Measurements from ENCODE around the gene CCNI. TPM values are rescaled to one million over a fixed set of nuclear protein-coding genes. Genes with fewer than 3 reads are reported as not detected.
A peak's percentile ranks its signal among the peaks of the same experiment; 100 is the strongest.

Gene CCNI, protein sequence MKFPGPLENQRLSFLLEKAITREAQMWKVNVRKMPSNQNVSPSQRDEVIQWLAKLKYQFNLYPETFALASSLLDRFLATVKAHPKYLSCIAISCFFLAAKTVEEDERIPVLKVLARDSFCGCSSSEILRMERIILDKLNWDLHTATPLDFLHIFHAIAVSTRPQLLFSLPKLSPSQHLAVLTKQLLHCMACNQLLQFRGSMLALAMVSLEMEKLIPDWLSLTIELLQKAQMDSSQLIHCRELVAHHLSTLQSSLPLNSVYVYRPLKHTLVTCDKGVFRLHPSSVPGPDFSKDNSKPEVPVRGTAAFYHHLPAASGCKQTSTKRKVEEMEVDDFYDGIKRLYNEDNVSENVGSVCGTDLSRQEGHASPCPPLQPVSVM
- total RNA-seq: 100 to 1,000 TPM in 1 of 2 donors, 10 to 100 TPM in 1; 92.6 to 185 TPM

DNA sequence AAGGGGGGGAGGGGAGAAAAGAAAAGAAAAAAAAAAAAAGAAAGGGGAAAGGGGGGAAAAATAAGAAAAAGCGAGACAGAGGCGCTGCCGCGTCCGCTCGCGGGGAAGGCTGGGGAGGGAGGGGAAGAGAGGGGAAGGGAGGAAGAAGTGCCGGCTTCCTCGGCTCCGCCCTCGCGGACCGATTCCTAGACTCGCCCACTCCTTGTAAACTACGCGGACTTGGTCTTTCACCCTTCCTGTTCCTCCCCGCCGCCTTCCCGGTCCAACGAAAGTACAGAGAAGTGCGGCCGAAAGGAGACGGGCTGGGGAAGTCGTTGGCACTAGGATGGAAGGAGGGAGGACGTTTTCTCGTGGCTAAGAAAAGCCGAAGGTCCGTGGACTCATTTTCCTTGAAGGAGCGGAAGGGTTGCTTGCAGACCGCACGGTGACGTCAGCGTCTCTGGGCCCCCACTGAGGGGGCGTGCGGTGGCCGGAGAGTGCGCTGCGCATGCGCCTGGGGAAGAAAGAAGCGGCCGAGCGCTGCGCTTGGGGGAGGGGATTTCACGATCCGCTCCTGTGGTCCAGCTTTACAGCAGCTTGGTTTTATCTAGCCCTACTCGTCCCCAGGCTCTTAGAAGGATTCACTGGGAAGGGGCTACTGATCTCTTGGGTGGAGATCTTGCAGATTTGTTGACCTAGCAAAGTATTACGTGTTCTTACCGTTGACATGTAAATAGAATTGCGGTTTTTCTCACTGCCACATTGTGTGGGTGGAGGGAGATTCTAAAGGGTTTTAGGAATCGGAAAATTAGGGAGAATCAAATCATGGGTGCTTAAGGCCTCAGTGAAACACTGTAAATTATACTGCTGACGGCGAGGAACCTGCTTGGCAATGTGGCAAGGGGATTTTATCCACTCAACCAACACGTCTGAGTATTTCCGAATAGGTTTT, at the start of gene CCNI:
Gene CCNI, minus strand, starts transcription at position 121 of the 931 bp plus-strand sequence. CDS start 9,627 bp downstream, outside the sequence.
- 0 to 1% methylated on average over 38 to 54 of the region's 54 CpGs for WGBS, 2 donors

DNA sequence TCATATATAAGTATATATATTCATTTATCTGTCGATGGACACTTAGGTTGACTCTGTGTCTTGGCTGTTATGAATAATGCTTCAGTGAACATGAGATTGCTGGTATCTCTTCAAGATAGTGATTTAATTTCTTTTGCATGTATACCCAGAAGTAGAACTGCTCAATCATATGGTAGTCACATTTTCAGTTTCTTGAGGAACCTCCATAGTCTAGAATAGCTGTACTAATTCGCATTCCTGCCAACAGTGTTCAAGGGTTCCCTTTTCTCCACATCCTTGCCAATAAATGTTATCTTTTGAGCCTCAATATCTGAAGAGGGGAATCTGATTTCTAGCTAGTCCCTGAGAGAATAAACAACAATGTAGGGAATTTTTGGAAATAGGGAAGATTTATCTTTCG, 48.8 kb upstream of the CCNI start:
- WGBS, 2 donors: 35 to 47% methylated on average over 3 of the region's 3 CpGs
- Histone ChIP-seq H3K27me3 (no peaks in the 10 kb centered on the region), H3K9me3 (no peaks in the 10 kb centered on the region), H3K27ac (no peak overlapping the region), H3K4me1 (no peaks in the 10 kb centered on the region), H3K4me3 (no peak overlapping the region), H3K36me3 (replicated peaks in 1 of 2; ENCODE audit: insufficient read depth in 1 of 2, low read depth in 2 of 2) (no peaks in the 10 kb centered on the region)
- ATAC-seq: no peak
- TF ChIP-seq, protein P1, sequence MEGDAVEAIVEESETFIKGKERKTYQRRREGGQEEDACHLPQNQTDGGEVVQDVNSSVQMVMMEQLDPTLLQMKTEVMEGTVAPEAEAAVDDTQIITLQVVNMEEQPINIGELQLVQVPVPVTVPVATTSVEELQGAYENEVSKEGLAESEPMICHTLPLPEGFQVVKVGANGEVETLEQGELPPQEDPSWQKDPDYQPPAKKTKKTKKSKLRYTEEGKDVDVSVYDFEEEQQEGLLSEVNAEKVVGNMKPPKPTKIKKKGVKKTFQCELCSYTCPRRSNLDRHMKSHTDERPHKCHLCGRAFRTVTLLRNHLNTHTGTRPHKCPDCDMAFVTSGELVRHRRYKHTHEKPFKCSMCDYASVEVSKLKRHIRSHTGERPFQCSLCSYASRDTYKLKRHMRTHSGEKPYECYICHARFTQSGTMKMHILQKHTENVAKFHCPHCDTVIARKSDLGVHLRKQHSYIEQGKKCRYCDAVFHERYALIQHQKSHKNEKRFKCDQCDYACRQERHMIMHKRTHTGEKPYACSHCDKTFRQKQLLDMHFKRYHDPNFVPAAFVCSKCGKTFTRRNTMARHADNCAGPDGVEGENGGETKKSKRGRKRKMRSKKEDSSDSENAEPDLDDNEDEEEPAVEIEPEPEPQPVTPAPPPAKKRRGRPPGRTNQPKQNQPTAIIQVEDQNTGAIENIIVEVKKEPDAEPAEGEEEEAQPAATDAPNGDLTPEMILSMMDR (IDR thresholded peaks at IDR 0.05): no peak
- TF ChIP-seq POLR2A (IDR thresholded peaks at IDR 0.05): no peak
- intact Hi-C loops (cut with DNase I): loop anchor here (10.0 kb wide), 1 partner anchor 80 kb away; no protein-coding TSS in a partner anchor
- no peak for DNase-seq

More for the DNA sequence above, at the start of gene CCNI:
- DNase-seq: peak; percentile 96 to 98 (median 97)
- H3K4me1 ChIP-seq: peaks cover 41% of the 10 kb centered on the region
- peak within 1 kb of the TSS; percentile 74 to 83 for H3K4me3 ChIP-seq
- TF ChIP-seq, protein P1 (IDR thresholded peaks at IDR 0.05): peak in 2 of 7 experiments; percentile 12 to 13
- peak; percentile 65 to 89 (median 89) for TF ChIP-seq POLR2A (IDR thresholded peaks at IDR 0.05)
- peak within 1 kb of the TSS; percentile 96 to 100 (median 98) for H3K27ac ChIP-seq
- intact Hi-C loops (cut with DNase I): no loop called here
- no peaks in the 10 kb centered on the region for H3K9me3 ChIP-seq
- H3K36me3 ChIP-seq (replicated peaks in 1 of 2; ENCODE audit: insufficient read depth in 1 of 2, low read depth in 2 of 2): no peaks in the 10 kb centered on the region
- H3K27me3 ChIP-seq: no peaks in the 10 kb centered on the region
- peak; percentile 94 for ATAC-seq

DNA sequence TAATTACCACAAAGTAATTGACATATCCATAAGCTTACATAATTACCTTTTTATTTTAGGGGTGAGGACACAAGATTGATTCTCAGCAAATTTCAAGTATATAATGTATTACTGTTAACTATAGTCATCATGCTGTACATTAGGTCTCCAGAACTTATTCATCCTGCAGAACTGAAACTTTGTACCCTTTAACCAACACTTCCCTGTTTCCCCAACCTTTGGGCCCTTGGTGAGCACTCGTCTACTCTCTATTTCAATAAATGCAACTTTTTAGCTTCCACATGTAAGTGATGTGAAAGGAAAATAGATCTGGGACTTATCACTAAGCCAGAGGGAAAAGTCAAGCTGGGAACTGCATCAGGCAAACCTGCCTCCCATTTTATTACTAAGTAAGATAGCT, 47.6 kb upstream of the CCNI start:
- 65 to 77% methylated on average over 1 of the region's 1 CpG for WGBS, 2 donors
- Histone ChIP-seq H3K4me1 (no peaks in the 10 kb centered on the region), H3K27ac (no peak overlapping the region), H3K9me3 (no peaks in the 10 kb centered on the region), H3K27me3 (no peaks in the 10 kb centered on the region), H3K36me3 (replicated peaks in 1 of 2; ENCODE audit: insufficient read depth in 1 of 2, low read depth in 2 of 2) (no peaks in the 10 kb centered on the region), H3K4me3 (no peak overlapping the region)
- ATAC-seq: no peak
- intact Hi-C loops (cut with DNase I): loop anchor here (10.0 kb wide), 1 partner anchor 81 kb away; no protein-coding TSS in a partner anchor
- no peak for DNase-seq
- TF ChIP-seq POLR2A (IDR thresholded peaks at IDR 0.05): no peak
- TF ChIP-seq, protein P1 (IDR thresholded peaks at IDR 0.05): no peak

DNA sequence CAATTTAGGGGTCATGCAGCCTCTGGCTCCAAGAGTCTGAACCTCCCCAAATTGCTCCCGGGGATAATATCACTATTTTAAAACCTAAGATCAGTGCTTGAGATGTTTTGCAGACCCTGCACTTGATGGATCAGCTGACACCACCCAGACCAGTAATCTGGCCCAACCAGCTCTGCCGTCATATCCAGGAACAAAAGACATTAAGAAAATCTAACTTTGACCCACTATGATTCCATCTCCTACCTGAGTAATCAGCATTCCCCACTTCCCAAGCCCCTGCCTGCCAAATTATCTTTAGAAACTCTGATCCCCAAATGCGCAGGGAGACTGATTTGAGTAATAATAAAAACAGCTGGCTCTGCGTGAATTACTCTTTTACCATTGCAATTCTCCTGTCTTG, 46.9 kb upstream of the CCNI start:
- H3K27ac ChIP-seq: no peak overlapping the region
- ATAC-seq (no peak), DNase-seq (no peak)
- H3K4me1 ChIP-seq: no peaks in the 10 kb centered on the region
- H3K36me3 ChIP-seq (replicated peaks in 1 of 2; ENCODE audit: insufficient read depth in 1 of 2, low read depth in 2 of 2): no peaks in the 10 kb centered on the region
- no peaks in the 10 kb centered on the region for H3K27me3 ChIP-seq
- TF ChIP-seq, protein P1 (IDR thresholded peaks at IDR 0.05): no peak
- TF ChIP-seq POLR2A (IDR thresholded peaks at IDR 0.05): no peak
- WGBS, 2 donors: 73 to 81% methylated on average over 4 of the region's 4 CpGs
- no peaks in the 10 kb centered on the region for H3K9me3 ChIP-seq
- intact Hi-C loops (cut with DNase I): loop anchor here (10.0 kb wide), 1 partner anchor 82 kb away; no protein-coding TSS in a partner anchor
- no peak overlapping the region for H3K4me3 ChIP-seq
